Bone marrow (tissue), 2 donors: ENCODE results near the gene TSPAN7.

Experiments
- DNase-seq, 2 donors: peaks; one replicate each; lab custom pipeline; 2025; lab: John Stamatoyannopoulos, UW

Gene TSPAN7

DNA sequence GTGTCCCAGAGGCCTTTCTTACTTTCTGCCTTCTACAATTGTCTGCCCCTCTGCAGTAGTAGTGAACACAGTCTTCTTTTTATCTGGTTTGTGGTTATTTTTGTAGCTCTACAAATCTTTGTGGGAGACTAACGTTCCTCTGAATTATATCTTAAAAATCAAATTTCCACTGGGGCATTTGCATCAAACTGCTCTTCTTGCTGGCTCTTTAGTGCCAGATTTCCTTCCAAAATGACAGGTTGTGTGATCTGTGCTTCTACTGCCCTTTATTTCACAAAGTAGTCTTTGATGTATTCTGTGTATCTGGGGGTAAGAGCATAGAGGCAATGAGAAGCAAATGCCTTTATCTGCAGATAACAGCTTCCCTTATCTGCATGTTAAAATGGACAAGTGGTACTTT lies 34.5 kb downstream of the TSPAN7 start:
- DNase-seq = no peak

DNA sequence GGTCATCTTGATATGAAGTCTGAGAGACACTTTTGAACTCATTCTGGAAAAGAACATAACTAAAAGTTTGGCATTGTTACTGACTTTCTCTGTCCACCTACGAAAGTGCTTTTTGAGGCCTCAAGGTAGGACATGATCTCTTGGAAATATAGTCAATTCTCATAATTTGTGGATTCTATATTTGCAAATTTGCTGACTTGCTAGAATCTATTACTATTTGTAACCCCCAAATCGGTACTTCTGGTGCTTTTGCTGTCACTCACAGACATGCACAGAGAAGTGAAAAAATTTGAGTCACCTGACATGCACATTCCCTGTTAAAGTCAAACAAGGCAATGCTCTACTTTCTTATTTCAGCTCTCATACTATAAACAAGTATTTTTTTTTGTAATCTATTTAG lies 35.6 kb downstream of the TSPAN7 start:
- no peak for DNase-seq

DNA sequence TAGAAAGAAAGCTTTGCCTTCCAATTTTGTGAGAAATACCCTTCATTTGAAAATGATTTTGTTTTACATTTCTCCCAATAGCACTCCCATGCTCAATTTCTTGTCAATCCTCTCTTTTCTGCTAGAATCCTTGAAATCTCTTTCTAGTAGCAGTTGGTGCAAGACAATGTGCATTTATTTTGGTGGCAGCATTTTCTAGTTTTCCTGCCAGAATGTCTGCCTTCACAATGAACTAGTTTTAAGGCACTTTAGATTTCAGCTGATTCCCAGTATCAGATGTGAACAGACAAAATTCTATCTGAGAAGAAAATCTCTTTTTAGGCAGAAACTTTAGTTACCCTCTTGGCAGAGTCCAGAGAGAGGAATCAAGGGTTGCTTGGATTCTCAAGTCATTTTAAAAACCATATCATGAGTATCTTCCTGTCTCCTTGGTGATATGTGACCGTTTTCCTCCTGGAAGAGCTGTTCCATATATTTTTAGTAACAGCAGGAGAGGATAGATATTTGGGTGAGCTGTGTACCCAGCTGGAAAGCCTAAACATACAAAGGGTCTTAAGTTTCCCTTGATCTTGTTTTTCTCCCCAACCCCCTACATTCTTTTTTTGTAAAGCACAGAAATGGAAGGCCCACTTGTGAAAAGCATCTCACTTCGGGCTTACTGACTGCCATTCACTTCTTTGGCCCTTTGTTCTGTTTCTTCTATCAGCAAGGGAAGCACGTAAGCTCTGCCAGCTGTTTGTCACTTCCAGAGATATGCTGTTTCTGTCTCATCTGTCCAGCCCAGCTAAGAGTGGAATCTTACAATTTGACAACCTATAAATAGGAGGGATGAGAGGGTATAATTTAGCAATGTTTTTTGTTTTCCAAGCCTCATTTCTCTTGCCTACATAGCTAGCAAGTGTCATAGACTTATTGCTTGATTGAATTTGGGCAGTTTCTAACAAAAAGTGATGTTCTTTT lies 38.7 kb downstream of the TSPAN7 start:
- no peak for DNase-seq

DNA sequence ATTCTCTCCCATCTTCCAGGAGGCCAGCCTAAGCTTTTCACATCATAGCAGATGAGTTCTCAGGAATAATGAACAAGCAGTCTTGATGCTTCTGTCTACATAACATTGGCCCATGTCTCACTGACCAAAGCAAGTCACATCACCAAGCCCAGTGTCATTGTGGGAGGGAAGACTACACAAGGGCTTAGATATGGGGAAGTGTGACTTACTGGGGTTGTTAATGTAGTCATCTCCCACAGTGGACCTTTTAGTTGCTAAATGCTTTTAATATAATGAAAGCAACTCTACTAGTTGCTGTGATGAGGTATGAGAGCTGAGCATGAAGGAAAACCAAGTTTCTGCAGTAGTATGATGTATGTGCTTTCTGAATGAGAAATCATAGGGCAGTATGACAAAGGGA lies 40.5 kb downstream of the TSPAN7 start:
- DNase-seq = no peak

DNA sequence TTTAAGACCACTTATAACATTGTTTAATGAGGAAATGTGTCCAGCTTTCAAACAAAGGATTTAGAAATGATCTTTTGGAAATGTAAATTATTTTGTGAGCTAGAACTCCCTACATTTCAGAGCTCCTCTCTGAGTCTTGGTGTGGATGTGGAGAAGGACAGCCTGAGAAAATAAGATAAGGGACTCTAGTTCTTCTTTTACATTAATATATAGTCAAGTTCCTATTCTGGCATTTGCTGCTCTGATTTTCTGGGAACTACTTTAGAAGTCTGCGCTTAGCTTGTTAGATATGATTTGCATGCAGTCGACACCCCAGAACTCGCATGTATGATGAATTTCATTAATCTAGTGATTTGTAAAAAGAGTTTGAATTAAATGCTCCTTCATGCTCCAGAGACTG lies 45.5 kb downstream of the TSPAN7 start:
- peak in 1 of 2 donors; percentile 21 for DNase-seq

DNA sequence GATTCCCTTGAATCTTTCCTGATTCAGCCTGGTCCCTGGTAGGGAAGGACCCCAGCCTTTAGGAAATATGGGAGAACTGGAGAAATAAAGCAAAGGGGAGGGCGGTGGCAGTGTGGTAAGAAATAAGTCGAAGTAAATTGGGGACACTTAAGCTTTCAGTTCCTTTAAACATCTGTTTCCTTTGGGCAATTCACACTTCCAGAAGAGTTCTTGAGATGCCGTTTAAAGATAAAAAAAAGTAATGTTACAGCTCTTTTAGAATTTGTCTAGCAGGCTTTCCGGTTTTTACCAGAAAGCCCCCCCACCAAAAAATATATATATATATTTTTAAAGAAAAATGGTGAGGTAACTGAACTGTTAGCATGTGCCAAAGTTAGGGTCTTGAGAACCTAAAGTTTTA lies 46.6 kb downstream of the TSPAN7 start:
- DNase-seq = peak in 1 of 2 donors; percentile 75

DNA sequence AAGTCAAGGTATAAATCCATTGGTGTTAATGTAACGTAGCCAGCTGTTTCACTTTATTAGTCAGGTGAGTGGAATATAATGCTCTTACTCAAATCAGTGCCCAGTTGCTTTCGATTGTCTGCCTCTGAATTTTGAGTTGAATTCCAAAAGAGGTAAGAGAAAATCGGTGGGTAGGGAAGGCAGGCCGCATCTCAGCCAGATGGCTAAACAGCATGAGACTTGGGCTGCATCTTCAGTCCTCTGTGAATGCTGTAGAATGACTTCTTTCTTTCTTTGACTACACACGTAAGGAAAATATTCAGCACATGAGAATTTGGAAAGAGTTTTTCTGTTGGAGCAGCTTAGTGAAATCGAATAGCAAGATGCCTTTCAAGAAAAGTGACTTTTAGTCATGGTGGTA lies 49.5 kb downstream of the TSPAN7 start:
- DNase-seq = no peak

DNA sequence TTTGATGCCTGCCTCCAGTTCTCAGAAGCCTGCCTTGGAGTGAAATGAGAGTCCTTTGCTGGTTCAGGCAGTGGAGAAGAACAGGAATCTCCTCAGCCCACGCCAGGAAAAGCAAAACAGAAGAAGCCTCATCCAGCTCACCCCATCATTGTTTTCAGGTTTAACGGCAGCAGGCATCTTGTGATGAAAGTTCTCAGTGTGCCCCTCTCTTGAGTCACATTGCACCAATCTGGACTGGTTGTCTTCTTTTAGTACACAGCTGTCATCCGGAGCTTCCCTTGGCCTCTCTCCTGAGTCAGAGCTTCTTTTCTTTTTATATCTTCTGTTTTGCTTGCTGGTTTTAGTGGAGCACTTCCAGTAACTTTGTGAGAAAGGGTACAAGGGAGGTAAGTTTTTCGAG lies 50.9 kb downstream of the TSPAN7 start:
- peak in 1 of 2 donors; percentile 67 for DNase-seq

DNA sequence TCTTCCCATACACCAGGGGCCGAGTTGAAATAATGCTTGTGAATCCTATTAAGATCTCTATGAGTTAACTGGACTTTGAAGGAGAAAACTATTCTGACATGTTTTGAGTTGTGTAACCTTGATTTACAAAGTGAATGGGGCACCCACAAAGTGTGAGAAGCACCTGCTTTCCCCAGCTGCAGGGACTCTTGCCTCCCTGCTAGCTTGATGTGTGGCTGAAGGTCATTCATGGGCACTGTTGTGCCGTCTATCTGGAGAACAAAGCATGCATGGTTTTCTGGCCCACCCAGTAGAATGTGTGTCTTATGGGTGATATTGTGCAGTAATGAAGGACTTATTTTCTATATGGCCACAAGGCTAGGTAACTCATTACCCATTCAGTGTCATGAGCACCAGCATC lies 53.1 kb downstream of the TSPAN7 start:
- no peak for DNase-seq

DNA sequence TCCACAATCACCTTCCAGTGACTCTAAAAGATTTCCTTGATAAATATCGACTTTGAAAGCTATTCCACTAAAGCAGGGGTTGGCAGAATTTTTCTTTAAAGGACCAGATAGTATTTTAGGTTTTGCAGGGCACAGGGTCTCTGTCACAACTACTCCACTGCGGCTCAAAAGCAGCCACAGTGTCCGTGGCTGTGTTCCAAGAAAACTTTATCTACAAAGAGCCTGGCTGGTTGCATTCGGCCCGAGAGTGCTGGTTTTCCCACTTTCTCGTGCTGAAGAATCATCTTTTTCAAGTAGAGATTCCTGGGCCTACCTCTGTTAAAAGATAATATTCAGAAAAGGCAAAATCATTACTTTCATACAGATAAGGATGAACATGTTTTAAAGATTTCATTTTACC lies 55.6 kb downstream of the TSPAN7 start:
- DNase-seq = no peak

DNA sequence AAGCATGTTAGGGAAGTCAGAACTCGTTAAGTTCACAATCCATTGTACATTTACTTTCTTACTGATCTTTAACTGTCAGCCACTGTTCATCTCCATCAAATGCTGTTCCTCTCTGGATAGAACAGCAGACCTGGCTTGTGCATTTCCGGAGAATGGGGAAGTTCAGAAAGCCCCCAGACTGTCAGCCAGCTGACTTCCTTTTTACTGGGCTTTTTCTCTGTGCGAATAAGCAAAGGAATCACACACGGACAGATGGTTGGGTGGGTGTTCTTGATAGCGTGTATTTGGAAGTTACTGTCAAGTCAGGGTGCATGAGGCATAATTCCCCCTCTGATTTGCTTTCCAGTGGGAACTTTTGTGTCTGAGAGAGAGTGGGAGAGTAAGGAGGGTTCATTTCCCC lies 56.8 kb downstream of the TSPAN7 start:
- DNase-seq = peak in 1 of 2 donors; percentile 59

DNA sequence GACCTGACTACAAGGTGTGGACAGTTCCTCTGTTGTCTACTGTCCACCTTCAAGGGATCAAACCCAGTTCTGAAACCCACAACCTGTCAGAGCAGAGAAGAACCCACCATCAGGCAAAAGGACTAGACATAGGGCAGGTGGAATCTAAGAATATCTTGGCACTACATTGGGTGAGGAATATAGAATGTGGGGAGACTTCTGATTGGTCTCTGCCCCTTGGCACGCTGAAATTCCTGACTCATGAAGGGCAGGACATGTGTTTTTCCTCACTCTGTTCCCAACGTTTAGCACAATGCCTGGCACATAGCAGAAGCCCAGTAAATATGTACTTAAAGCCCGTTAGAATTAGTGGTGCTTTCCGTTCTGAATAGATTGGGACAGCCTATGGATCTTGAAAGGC lies 59.3 kb downstream of the TSPAN7 start:
- DNase-seq = no peak

DNA sequence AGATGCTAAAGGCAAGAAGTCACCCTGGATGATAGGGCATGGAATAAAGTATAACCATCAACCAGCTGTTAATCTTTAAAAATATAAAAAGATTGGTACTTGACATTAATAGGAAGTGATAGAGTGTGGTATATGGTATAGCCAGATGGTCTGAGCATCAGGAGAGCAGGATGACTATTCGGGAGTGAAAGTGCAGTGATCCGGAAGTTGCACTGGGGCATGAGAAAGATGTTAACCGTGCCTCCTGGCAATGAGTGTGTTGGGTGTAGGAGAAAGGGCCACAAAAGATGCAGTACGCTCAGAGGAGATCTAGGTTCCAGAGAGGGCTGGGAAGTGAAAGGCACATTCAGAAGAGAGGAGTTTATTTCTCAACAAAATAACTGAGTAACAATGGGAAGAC lies 65.0 kb downstream of the TSPAN7 start:
- no peak for DNase-seq

DNA sequence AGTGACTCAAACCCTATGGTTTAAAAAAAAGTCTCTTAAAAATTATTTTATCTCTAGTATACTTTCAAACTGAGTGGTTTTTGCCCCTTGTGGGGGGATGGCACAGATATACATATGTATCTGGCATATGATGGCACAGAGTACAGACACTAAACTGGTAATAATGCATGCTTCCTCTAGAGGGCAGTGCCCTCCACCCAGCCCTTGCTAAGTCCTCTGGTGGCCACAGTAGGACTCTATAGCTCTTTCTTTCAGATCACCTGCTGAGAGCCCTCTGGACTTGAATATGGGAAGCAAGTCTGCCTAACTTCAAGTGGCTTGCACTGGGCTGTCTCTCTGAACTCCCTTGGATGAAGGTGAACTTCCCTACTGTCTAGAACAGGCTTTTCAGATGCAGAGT lies 66.3 kb downstream of the TSPAN7 start:
- peak in 1 of 2 donors; percentile 44 for DNase-seq

DNA sequence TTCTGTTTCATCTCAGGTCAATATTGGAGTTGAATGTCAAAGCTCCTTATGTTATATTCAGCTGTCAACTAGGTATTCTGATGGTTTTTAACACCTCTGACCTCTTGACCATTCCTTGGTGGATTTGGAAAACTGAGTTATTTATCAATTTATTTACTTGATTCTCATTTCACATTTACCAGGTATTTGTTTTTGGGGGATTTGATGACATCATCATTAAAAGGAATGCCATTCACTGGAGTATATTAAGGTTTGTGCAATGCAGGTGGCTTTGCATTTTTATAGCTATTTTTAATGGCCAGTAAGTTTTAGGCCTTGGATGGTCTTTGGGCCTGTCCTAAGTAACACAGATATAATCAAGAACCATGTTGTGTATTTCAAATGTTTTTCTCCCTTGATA lies 67.2 kb downstream of the TSPAN7 start:
- no peak for DNase-seq

DNA sequence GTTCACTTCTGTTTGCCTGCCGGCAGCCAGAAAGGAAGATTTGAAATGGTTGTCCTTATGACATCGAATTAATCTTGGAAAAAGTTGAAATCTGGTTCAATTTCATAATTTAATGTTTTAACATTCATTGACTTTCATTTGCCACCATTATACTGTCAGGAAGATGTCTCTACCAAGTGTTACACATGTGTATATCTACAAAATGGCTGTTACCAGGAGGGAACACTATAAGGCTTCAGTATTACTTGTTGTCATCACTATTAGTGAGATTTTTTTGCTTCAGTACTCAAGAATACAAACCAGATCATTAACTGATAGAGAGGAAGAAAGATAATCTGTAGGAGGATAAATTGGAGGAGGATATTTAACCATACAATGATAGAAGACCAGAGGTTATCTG lies 71.2 kb downstream of the TSPAN7 start:
- DNase-seq = no peak

DNA sequence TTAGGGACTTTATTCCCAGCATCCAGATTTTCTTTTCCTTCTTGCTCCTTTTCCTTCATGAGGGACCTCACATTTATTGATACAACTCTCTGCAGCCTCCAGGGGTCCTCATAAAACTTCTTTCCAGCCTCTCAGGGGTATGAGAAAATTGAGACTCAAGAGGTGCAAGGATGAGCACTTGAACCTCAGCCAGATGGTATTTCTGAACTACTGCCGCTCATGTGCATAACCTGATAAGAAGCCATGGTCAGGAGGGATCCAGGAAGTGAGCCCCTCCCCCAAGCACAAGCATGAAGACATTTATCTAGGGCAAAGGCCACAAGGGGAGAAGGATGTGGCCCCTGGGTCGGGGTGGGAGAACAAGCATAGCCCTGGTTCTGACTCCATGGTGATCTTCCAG lies 73.3 kb downstream of the TSPAN7 start:
- DNase-seq = no peak

DNA sequence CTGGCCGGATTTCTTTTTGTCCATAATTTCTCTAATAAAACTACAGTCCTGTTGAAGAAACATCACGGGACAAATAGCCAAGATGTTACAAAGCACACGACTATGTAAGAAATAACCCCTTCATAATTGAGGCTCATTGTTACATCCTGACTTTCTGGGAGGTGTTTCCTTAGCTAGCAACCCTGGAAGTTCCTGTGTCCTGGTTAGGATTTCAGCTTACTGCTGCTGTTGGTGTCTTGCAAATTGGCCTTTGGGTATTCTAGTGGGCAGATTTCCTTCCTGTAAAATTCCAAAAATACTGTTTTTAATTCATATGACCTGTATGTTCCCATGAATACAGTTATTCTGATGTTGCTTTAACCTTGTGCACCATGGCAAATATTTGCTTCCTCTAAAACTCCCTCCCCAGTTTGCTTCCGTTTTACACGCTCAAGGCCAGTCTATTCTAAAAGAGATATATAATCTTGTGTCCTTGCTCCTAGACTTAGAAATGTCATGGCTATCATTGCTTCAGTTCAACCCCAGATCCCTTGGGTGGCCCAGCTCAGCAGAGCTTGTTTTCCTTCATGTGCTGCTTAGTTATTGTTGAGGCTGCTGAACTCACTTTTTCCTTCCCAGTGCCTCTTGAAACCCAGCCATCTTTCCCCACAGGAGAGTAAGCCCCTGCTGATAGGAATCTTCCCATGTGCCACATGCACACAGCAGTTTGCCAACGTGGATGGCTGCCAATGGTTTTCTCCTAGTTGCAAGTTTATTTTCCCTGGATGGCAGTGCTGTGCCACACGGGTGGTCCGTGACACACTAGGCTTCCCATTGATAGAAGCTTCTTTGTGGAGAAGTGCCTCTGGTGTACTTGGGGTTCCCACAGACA lies 75.8 kb downstream of the TSPAN7 start:
- no peak for DNase-seq

DNA sequence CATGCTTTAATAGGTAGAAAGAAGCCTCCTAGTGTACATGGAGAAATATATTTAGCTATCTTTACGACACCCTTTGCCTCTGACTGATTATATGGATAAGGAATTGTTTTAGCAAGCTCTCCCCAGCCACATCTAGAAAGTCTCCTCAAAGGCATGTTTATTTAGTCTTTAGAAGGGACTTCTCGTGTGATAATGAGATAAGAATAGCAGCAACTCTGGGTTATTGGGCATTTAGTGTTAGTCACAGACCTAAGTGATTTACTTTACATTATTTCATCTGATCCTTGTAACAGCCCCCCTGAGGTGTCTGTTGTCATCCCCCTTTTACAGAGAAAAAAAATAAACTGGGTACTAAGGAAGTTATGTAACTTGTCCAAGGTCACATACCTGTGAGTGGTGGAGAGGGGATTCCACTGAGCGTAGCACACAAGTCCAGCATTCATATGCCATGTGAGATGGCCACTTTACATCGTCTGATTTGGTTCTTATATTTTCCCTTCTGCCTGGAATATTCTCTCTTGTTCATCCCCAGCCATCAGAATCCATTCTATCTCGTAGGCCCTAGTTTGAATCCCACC lies 77.7 kb downstream of the TSPAN7 start:
- DNase-seq = no peak

DNA sequence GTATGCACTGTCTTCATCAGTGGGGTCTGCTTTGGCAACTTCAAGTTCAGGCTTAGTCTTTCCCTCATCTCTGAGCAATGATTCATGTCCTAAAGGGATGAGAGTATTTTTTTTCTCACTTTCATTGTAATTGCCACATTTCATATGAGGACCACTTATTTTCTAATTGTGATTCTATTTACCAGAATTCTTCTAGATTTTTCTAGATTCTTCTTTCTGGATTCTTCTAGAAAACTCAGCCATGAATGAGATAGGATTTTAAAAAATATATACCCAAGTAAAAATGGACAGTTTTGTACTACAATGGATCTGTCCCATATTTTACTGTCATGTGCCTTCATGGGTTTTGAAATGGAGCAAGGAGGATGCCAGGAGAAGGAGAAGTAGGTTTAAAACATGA lies 78.4 kb downstream of the TSPAN7 start:
- no peak for DNase-seq

DNA sequence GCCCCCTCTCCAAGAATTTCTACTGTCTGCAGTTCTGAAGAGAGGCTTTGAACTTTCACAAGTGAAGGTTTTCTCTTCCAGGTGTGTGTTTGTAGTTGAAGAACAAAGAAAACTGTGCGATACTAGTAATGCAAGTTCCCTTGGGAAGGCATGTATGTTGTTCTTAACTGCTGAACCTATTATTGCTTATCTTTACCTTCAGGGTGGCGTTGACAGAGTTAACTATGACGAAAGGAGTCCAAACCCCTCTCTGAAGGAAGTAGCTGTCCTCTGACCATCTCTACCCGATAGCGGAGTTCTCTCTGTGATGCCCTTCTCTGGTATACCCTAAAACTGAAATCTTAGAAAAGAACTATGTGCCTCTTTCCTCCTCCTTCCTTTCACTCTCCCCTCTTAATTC lies 79.9 kb downstream of the TSPAN7 start:
- no peak for DNase-seq

DNA sequence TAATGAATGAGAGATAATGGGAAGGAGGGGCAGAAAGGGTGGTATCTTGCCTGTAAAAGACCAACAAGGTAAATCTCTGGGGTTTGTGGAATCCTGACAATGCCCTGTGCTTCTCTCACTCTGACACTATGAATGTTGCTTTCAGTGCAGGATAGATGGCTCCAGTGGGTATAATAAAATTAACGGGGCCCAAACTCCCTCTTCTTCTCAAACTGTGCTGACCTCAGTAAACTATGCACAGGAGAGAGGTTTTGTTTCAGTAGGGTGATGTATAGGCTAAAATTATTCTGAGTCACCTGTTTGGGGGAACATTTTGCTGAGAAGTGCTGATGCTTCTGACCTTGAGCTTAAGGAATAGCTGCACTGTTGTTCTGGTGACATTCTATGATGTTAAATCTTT lies 82.6 kb downstream of the TSPAN7 start:
- no peak for DNase-seq

DNA sequence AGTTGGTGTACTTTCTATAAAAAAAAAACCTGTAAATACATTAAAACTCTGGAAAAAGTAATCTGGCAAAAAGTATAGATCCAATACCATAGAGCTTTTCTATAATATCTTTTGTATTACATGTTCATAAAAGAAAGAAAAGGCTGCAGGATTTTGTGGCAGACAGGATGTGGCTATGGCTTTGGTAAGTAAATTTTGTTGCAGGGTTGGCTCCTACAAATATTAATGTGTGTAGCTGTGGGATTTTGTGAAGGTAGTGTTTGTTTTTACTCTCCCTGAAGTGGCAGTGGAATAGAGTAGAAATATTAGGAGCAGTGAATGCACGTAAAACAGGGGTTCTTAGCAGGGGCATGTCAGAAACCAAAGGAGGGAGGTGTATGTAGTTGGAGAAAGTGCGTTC lies 84.8 kb downstream of the TSPAN7 start:
- no peak for DNase-seq
